HG03066 (cell line): ENCODE data around the gene GPS1.

Source experiments
- ATAC-seq: cut with Tn5 transposase; IDR thresholded peaks from one replicate; pipeline ENCODE4 v1.9.1; 2021; ENCODE audit warnings: low read depth; ENCODE audit not compliant: unreplicated experiment

GPS1 gene

GRCh38 chr17:82014432-82014831, 37.3 kb upstream of the GPS1 start:
- ATAC-seq = no peak

GRCh38 chr17:82014971-82015310, 36.8 kb upstream of the GPS1 start:
- no peak for ATAC-seq

- ATAC-seq = no peak
Observed at GRCh38 chr17:82015311-82015971, 36.3 kb upstream of the GPS1 start.

GRCh38 chr17:82016061-82016874, 35.4 kb upstream of the GPS1 start:
- no peak for ATAC-seq

GRCh38 chr17:82016875-82017459, 34.7 kb upstream of the GPS1 start:
- no peak for ATAC-seq

GRCh38 chr17:82017612-82018151, 34.0 kb upstream of the GPS1 start:
- ATAC-seq = no peak

GRCh38 chr17:82018152-82018988, 33.3 kb upstream of the GPS1 start:
- ATAC-seq = no peak

GRCh38 chr17:82018989-82019689, 32.6 kb upstream of the GPS1 start:
- ATAC-seq = no peak

GRCh38 chr17:82019690-82020571, 31.8 kb upstream of the GPS1 start:
- ATAC-seq = no peak

- no peak for ATAC-seq
Observed at GRCh38 chr17:82020572-82021106, 31.1 kb upstream of the GPS1 start.

GRCh38 chr17:82021107-82021899, 30.4 kb upstream of the GPS1 start:
- ATAC-seq = no peak

- no peak for ATAC-seq
Observed at GRCh38 chr17:82021900-82022309, 29.8 kb upstream of the GPS1 start.

- ATAC-seq = no peak
Observed at GRCh38 chr17:82022310-82022980, 29.3 kb upstream of the GPS1 start, which contains the start of gene CENPX. Gene CENPX (minus strand): TSS chr17:82022878. CDS start chr17:82022861, 17 bp downstream.

- peak; percentile 85 for ATAC-seq
Observed at GRCh38 chr17:82022981-82023446, 28.7 kb upstream of the GPS1 start, which contains the start of gene LRRC45. Gene LRRC45 (plus strand): TSS chr17:82023305. CDS start chr17:82023644, 339 bp downstream.

GRCh38 chr17:82023447-82024241, 28.1 kb upstream of the GPS1 start:
- ATAC-seq = no peak

- no peak for ATAC-seq
Observed at GRCh38 chr17:82024859-82025258, 26.8 kb upstream of the GPS1 start.
